SU-DHL-6 (cell line): ENCODE results near the gene ITPR3.

Experiments
- H2AFZ ChIP-seq: fragments of 200-600 bp; sonication (generic); 2 replicates; pipeline ENCODE4 v1.6.1; 2014; ENCODE audit warnings: low read depth, mild to moderate bottlenecking, moderate library complexity, mixed read lengths, antibody characterized with exemption, low read length; ENCODE audit not compliant: severe bottlenecking
- H3F3A ChIP-seq: fragments of 200-600 bp; shearing (Covaris generic); 2 replicates; pipeline ENCODE4 v1.6.0; 2016; ENCODE audit warnings: antibody characterized with exemption, mild to moderate bottlenecking; ENCODE audit not compliant: insufficient read depth
- H3K27ac ChIP-seq: fragments of 200-600 bp; sonication (generic); 2 replicates; pipeline ENCODE4 v1.5.1; 2016; ENCODE audit warnings: low read depth, mild to moderate bottlenecking, low read length, moderate library complexity, mixed read lengths
- H3K27me3 ChIP-seq: fragments of 200-600 bp; sonication (generic), shearing (Covaris generic); 2 replicates; pipeline ENCODE4 v1.6.0; 2014; ENCODE audit warnings: mild to moderate bottlenecking, low read length
- H3K36me3 ChIP-seq: fragments of 200-600 bp; sonication (generic); 2 replicates; pipeline ENCODE4 v1.6.1; 2014; ENCODE audit warnings: mild to moderate bottlenecking, low read length, mixed read lengths
- H3K4me2 ChIP-seq: fragments of 300-600, 200-600 bp; shearing (Covaris generic), sonication (generic); 2 replicates; pipeline ENCODE4 v1.6.0; 2014; ENCODE audit warnings: low read length, low read depth, mild to moderate bottlenecking; ENCODE audit not compliant: poor library complexity, severe bottlenecking
- H3K4me3 ChIP-seq: fragments of 200-600 bp; sonication (generic); 2 replicates; pipeline ENCODE4 v1.5.1; 2014; ENCODE audit warnings: antibody characterized with exemption, low read length, mild to moderate bottlenecking, mixed read lengths; ENCODE audit not compliant: insufficient read depth, poor library complexity, severe bottlenecking
- H3K79me2 ChIP-seq: fragments of 200-600 bp; sonication (generic); 2 replicates; pipeline ENCODE4 v1.6.1; 2014; ENCODE audit warnings: mild to moderate bottlenecking, low read length, moderate library complexity; ENCODE audit not compliant: insufficient read depth
- H3K9ac ChIP-seq: fragments of 200-600 bp; sonication (generic); 2 replicates; pipeline ENCODE4 v1.7.0; 2014; ENCODE audit warnings: mild to moderate bottlenecking, low read length
- H3K9me2 ChIP-seq: fragments of 200-600 bp; sonication (generic); replicated peaks from 2 replicates; pipeline ENCODE4 v1.6.1; 2014; ENCODE audit warnings: low read length; ENCODE audit not compliant: insufficient read depth
- H3K9me3 ChIP-seq: fragments of 200-600 bp; sonication (generic); 2 replicates; pipeline ENCODE4 v1.6.1; 2014; ENCODE audit warnings: low read length, mixed read lengths; ENCODE audit not compliant: insufficient read depth
- H4K20me1 ChIP-seq: fragments of 200-600 bp; sonication (generic); 2 replicates; pipeline ENCODE4 v1.6.1; 2014; ENCODE audit warnings: low read depth, mild to moderate bottlenecking, antibody characterized with exemption, low read length, moderate library complexity, mixed read lengths
- CTCF ChIP-seq: fragments of 200-600 bp; sonication (generic); IDR thresholded peaks from one replicate; pipeline ENCODE4 v1.5.1; 2017; ENCODE audit warnings: antibody characterized with exemption, mild to moderate bottlenecking, low read length, moderate library complexity; ENCODE audit not compliant: insufficient read depth, poor library complexity, severe bottlenecking
- EZH2phosphoT487 ChIP-seq: fragments of 200-600 bp; sonication (generic), shearing (Covaris generic); conservative IDR thresholded peaks from 2 replicates; pipeline ENCODE4 v1.6.1; 2018; ENCODE audit warnings: mild to moderate bottlenecking, antibody characterized with exemption, low read length, moderate library complexity, mixed read lengths

ITPR3 gene

GRCh38 chr6:33639559-33639958, 18.4 kb downstream of the ITPR3 start:
- Histone ChIP-seq H4K20me1 (peaks cover 5% of the 10 kb centered on the region), H3F3A (no peaks in the 10 kb centered on the region), H3K9ac (no peak overlapping the region), H3K36me3 (no peaks in the 10 kb centered on the region), H2AFZ (no peak overlapping the region), H3K9me3 (no peaks in the 10 kb centered on the region), H3K27ac (no peak overlapping the region), H3K79me2 (peaks cover 51% of the 10 kb centered on the region), H3K4me2 (no peak overlapping the region), H3K9me2 (no peaks in the 10 kb centered on the region), H3K27me3 (no peaks in the 10 kb centered on the region), H3K4me3 (no peak overlapping the region)
- TF ChIP-seq CTCF (no peak), EZH2phosphoT487 (no peak)

GRCh38 chr6:33640361-33640760, 19.2 kb downstream of the ITPR3 start:
- peaks cover 43% of the 10 kb centered on the region for H3K79me2 ChIP-seq
- H3K9ac ChIP-seq, result no peak overlapping the region
- no peak overlapping the region for H3K27ac ChIP-seq
- H3F3A ChIP-seq, result no peaks in the 10 kb centered on the region
- H3K9me3 ChIP-seq, result no peaks in the 10 kb centered on the region
- no peak overlapping the region for H3K4me3 ChIP-seq
- no peak overlapping the region for H3K4me2 ChIP-seq
- no peaks in the 10 kb centered on the region for H3K27me3 ChIP-seq
- H4K20me1 ChIP-seq, result peaks cover 2% of the 10 kb centered on the region
- no peak for TF ChIP-seq CTCF
- no peak for TF ChIP-seq EZH2phosphoT487
- H3K36me3 ChIP-seq, result no peaks in the 10 kb centered on the region
- H3K9me2 ChIP-seq, result no peaks in the 10 kb centered on the region
- no peak overlapping the region for H2AFZ ChIP-seq

- Histone ChIP-seq H3K4me2 (no peak overlapping the region), H2AFZ (no peak overlapping the region), H3K36me3 (no peaks in the 10 kb centered on the region), H3K9ac (no peak overlapping the region), H4K20me1 (no peaks in the 10 kb centered on the region; the same call in 1 of the 2 replicates), H3K9me3 (no peaks in the 10 kb centered on the region), H3F3A (no peaks in the 10 kb centered on the region), H3K9me2 (no peaks in the 10 kb centered on the region), H3K27ac (no peak overlapping the region), H3K79me2 (peaks cover 37% of the 10 kb centered on the region), H3K27me3 (no peaks in the 10 kb centered on the region), H3K4me3 (no peak overlapping the region)
- no peak for TF ChIP-seq EZH2phosphoT487
- TF ChIP-seq CTCF, result no peak
Observed at GRCh38 chr6:33641144-33641543, 20.0 kb downstream of the ITPR3 start.
